HG03066 (cell line): ENCODE results near the gene HPS5.
"Not testable (repeated sequence)": the region's sequence is repeated elsewhere in the genome, so short reads cannot be mapped to it uniquely, and the experiment has no call there.

Experiments
- ATAC-seq: cut with Tn5 transposase; IDR thresholded peaks from one replicate; pipeline ENCODE4 v1.9.1; 2021; ENCODE audit warnings: low read depth; ENCODE audit not compliant: unreplicated experiment

The HPS5 gene

GRCh38 chr11:18277565-18278271 lies 44.2 kb downstream of the HPS5 start:
- no peak for ATAC-seq

- no peak for ATAC-seq
Observed at GRCh38 chr11:18271206-18271605, 50.7 kb downstream of the HPS5 start.

DNA sequence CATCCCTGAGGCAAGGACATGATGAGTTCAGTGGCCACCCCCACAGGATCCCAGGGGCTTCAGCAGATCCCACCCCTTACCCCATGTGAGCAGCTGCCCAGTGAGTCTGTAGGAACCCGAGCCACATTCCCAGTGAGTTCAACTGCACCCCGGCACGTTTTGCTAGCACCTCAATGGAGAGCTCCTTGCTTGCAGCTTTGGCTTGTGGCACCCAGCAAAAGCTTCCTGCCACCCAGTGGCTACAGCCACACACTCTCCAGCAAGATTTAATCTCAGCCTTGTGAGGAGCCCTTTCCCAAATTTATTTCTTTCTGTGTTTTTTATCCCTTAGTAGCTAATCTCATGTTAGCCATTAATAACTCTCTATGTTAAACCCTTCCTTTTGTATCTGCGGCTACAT lies 51.8 kb downstream of the HPS5 start:
- ATAC-seq: no peak

DNA sequence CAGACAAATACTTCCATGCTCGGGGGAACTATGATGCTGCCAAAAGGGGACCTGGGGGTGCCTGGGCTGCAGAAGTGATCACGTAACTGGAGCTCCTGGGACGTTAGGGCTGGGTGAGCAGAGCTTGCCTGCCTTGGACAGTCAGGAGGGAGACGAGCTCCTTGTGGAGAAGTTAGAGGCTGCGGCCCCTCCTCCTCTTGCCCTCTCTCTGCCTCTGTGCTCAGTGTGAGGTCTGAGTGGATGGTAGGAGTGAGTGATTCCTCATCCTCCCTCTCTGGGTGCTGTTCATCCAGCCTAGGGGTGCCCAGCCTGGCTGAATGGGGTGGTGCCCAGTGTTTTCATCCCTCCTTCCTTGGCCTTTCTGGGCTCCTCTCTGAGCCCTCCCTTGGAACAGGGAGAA lies 52.7 kb downstream of the HPS5 start:
- not testable (repeated sequence) for ATAC-seq

DNA sequence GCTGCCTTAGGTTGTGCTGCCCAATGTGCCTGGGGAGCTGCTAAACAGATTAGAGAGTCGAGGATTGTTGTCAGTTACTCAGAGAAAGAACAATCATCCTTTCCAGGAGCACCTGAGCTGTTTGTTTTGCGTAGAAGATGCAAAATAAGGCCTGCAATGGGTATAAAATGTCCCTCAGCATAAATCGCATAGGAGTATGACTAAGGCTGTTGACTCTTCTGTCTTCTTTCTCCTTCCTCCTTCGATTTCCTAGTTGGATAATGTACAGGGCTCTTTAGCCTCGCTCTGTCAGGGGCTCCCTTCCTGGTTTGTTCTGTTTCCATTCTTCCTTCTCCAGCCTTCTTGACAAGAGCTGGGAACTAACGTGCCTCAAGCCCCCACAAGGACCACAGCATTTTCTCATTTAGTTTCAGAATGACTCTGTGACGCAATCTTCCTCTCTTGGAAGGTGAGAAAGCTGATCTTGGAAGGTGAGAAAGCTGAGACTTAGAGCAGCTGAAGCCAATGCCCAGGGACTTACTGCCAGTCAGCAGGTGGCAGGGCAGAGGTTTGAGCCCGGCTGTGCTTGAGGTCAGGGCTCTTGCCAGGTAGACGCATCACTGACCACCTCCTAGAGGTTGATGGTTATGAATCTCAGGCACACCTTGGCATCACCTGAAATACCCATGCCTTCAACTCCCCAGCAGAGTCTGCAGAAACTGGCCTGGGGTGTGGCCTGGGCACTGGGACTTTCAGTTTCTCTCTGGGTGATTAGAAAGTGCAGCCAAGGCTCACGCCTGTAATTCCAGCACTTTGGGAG lies 54.4 kb downstream of the HPS5 start:
- ATAC-seq: not testable (repeated sequence)

DNA sequence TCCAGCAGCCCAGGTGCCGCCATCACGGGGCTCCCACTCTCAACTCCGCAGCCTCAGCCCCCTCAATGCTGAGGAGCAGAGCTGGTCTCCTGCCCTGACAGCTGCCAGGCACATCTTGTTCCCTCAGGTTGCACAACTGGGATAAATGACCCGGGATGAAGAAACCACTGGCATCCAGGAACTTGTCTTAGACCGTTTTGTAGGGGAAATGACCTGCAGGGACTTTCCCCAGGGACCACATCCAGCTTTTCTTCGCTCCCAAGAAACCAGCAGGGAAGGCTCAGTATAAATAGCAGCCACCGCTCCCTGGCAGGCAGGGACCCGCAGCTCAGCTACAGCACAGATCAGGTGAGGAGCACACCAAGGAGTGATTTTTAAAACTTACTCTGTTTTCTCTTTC lies 56.0 kb downstream of the HPS5 start, which contains the start of gene SAA1:
Gene SAA1 (plus strand): TSS at position 316 of the 400 bp plus-strand sequence. CDS start 624 bp downstream, outside the sequence.
- ATAC-seq: no peak

DNA sequence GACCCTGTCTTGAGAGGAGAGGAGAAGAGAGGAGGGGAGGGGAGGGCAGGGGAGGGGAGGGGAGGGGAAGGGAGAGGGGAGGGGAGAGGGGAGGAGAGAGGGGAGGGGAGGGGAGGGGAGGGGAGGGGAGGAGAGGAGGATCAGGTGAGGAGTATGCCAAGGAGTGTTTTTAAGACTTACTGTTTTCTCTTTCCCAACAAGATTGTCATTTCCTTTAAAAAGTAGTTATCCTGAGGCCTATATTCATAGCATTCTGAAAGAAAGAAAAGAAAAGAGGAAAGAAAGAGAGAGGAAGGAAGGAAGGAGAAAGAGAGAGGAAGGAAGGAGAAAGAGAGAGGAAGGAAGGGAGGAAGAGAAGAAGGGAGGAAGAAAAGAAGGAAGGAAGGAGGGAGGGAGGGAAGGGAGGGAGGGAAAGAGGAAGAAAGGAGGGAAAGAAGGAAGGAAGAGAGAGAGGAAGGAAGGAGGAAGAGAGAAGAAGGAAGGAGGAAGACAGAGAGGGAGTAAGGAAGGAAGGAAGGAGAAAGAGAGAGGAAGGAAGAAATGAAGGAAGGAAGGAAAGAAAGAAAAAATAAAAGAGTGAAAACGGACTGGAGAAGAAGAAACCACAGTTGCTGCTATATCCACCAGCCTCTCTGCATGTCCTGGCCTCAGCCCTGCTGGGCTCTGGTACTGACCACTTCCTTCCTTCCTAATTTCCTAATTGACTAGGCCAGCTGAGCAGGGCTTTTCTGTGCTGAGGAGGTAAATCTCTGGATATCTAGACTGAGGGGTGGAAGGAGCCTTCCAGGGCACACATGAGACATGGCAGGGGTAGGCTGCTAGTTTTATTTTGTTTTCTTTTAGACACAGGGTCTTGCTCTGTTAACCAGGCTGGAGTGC lies 57.0 kb downstream of the HPS5 start:
- ATAC-seq: no peak

DNA sequence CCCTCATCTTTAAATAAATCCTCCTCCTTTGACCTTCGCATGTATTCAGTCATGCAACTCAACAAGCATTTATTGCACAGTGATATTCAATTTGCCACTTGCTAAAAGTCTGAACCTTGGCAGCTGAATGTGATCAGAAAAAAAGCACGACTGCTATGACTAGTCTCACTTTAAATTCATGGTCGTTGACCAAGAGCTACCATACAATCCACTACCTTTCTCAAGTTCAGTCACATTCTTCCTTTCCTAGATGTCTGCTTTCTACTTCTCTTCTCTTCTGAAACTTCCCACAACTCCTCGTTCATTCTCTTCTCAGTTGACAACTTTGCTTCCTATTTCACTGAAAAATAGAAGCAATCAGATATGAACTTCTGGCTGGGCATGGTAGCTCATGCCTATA lies 57.9 kb downstream of the HPS5 start:
- no peak for ATAC-seq

DNA sequence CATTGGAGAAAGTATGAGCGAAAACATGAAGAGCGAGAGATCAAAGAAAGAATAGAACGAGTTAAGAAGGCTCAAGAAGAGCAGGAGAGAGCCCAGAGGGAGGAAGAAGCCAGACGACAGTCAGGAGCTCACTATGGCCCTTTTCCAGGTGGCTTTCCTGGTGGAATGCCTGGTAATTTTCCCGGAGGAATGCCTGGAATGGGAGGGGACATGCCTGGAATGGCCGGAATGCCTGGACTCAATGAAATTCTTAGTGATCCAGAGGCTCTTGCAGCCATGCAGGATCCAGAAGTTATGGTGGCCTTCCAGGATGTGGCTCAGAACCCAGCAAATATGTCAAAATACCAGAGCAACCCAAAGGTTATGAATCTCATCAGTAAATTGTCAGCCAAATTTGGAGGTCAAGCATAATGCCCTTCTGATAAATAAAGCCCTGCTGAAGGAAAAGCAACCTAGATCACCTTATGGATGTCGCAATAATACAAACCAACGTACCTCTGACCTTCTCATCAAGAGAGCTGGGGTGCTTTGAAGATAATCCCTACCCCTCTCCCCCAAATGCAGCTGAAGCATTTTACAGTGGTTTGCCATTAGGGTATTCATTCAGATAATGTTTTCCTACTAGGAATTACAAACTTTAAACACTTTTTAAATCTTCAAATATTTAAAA lies 59.1 kb downstream of the HPS5 start:
- ATAC-seq: not testable (repeated sequence)

DNA sequence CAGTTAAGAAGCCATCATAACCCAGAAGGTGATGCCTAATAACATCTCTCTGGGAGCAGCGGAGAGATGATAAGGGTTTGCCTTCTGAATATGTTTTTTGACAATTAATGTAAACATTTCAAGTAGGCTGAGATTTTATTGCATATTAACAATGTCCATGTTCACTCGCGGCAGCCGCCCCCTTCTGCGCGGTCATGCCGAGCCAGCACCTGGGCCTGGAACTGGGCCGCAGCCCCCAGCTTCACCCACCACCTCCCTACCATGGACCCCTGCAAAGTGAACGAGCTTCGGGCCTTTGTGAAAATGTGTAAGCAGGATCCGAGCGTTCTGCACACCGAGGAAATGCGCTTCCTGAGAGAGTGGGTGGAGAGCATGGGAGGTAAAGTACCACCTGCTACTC lies 60.2 kb downstream of the HPS5 start:
- no peak for ATAC-seq

GRCh38 chr11:18259259-18259658 lies 62.7 kb downstream of the HPS5 start:
- no peak for ATAC-seq

- ATAC-seq: no peak
Observed at GRCh38 chr11:18254781-18255361, 67.1 kb downstream of the HPS5 start.

DNA sequence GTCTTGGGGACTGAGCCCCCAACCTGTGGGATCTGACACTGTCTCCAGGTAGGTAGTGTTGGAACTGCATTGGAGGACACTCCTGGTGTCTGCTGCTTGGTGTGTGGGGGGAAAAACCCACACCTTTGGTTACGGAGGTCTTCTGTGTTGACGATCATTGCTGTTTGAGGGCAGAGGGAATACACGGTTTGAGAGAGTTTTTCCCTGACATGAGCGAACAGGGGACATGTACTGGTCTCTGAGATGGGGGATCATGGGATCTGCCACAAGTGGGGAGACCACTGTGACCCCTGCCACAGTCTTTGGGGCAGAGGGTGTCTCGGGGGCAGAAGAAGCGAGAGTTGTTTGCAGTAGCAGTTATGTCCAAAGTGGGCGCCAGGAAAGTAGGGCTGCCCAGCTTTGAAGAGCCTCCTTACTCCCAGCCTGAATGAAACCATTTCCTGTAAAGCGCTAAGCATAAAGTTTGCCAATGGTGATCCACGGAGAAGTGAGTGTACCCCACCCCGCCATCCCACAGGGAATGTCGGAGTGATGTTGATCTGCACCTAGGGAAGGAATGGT lies 68.1 kb downstream of the HPS5 start:
- no peak for ATAC-seq

DNA sequence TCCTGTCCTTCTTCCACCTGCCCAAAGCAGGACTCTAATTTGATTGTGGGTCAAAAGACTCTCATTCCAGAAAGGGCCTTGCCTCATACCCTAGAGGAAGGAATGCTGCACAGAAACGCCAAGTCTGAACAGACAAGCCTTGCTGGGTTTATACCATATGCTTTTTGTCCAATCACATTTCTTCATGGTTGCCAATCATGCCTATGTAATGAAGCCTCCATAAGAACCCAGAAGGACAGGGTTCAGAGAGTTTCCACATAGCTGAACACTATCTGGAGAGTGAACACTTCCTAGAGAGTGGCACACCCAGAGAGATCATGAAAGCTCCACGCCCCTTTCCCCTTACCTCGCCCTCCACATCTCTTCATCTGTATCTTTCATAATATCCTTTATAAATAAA lies 68.7 kb downstream of the HPS5 start:
- ATAC-seq: no peak

DNA sequence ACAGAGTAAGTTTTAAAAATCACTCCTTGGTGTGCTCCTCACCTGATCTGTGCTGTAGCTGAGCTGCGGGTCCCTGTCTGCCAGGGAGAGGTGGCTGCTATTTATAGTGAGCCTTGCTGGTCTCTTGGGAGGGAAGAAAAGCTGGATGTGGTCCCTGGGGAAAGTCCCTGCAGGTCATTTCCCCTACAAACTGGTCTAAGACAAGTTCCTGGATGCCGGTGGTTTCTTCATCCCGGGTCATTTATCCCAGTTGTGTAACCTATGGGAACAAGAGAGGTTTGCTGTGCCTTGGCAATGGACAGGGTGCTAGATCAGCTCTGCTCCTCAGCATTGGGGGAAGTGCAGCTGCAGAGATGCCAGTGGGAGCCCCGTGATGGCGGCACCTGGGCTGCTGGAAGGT lies 73.4 kb downstream of the HPS5 start, which contains the start of gene SAA2:
Gene SAA2 (minus strand): TSS at position 108 of the 400 bp plus-strand sequence. CDS start 657 bp downstream, outside the sequence.
- ATAC-seq: no peak

DNA sequence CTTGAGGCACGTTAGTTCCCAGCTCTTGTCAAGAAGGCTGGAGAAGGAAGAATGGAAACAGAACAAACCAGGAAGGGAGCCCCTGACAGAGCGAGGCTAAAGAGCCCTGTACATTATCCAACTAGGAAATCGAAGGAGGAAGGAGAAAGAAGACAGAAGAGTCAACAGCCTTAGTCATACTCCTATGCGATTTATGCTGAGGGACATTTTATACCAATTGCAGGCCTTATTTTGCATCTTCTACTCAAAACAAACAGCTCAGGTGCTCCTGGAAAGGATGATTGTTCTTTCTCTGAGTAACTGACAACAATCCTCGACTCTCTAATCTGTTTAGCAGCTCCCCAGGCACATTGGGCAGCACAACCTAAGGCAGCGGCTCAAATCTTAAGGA lies 74.8 kb downstream of the HPS5 start:
- ATAC-seq: peak; percentile 6

DNA sequence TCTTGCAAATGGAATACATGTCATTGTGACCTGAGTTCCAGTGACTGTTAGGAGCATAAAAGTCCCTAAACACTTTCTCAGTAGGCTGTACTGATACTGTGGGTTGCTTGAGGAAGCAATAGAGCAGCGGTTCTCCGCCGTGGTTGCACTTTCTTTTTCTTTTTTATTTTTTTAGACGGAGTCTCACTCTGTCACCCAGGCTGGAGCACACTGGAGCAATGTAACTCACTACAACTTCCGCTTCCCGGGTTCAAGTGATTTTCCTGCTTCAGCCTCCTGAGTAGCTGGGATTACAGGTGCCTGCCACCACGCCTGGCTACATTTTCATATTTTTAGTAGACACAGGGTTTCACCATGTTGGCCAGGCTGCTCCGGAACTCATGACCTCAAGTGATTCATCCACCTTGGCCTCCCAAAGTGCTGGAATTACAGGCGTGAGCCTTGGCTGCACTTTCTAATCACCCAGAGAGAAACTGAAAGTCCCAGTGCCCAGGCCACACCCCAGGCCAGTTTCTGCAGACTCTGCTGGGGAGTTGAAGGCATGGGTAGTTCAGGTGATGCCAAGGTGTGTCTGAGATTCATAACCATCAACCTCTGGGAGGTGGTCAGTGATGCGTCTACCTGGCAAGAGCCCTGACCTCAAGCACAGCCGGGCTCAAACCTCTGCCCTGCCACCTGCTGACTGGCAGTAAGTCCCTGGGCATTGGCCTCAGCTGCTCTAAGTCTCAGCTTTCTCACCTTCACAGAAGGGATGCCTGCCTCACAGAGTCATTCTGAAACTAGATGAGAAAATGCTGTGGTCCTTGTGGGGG lies 75.4 kb downstream of the HPS5 start:
- ATAC-seq: peak; percentile 81

DNA sequence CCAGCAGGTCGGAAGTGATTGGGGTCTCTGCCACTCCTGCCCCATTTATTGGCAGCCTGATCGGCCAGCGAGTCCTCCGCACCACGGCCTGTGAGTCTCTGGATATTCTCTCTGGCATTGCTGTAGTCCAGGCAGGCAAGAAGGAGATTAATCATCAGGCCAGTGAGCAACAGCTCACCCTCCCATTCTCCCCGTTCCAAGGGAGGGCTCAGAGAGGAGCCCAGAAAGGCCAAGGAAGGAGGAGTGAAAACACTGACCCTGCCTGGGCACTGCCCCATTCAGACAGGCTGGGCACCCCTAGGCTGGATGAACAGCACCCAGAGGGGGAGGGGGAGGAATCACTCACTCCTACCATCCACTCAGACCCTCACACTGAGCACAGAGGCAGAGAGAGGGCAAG lies 76.5 kb downstream of the HPS5 start:
- ATAC-seq: no peak
